Measurements from ENCODE around the gene CELSR1. TPM values are rescaled to one million over a fixed set of nuclear protein-coding genes. Genes with fewer than 3 reads are reported as not detected.
A peak's percentile ranks its signal among the peaks of the same experiment; 100 is the strongest.

Gene CELSR1
- total and polyA plus RNA-seq, 2 of the 13 experiments (the other 11 are each of a cell fraction or from before 2014, with no cell fraction given) = 0.78 to 1.8 TPM

DNA sequence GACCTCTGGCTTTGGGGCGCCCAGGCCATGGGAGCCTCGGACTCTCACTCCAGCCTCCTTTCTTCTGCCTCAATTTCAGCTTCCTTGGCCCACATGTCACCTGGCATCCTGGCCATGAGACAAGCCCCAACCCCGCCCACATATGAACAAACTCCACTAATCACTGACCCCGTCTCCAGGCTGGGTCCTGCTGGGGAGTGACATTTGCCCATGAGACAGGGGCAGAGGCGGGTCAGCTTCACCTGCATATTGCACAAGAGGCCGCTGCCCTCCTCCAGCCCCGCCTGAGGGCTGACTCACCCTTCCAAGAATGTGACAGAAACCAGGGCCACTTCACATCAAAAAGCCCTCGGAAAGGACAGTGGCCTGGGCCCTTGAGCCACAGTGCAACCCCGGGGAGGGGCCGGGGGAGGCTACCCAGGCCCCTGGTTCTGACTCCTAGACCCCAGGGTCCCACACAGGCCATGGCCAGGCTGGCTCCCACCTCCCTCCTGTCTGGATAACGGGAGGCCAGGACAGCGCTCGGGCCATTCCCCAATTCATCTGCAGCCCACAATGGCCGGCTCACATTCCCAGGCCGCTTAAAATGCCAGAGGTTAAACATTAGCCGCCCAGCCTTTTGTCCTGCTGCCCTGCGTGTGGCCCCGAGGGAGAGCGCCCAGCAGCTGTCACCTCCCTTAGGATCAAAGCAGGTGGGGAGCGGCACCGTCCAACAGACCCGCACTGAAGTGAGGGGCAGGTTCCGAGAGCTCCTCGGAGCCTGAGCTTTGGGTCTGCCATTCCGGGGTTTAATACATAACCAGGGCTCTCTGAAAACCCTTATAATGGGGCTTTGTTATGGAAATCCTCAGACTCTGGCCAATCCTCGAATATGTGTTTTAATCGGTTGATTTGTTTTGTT lies 159.6 kb downstream of the CELSR1 start (continued):
- TF ChIP-seq KLF16 (CRISPR knock-in tag; IDR thresholded peaks at IDR 0.05) = peak in 1 of 2 experiments; percentile 70; a peak in 1 of 4 replicates
- no peak for TF ChIP-seq ZNF546 (CRISPR knock-in tag; conservative IDR thresholded peaks at IDR 0.05)
- peak; percentile 80 for TF ChIP-seq PPARG (CRISPR knock-in tag; conservative IDR thresholded peaks at IDR 0.05)
- TF ChIP-seq CC2D1A (CRISPR knock-in tag; IDR thresholded peaks at IDR 0.05) = no peak
- no peak for TF ChIP-seq TMF1 (CRISPR knock-in tag; IDR thresholded peaks at IDR 0.05; ENCODE audit: low read depth)
- TF ChIP-seq ZNF333 (CRISPR knock-in tag; IDR thresholded peaks at IDR 0.05; ENCODE audit: borderline replicate concordance) = no peak
- peak; percentile 73 for TF ChIP-seq U2AF1 (optimal IDR thresholded peaks at IDR 0.05; ENCODE audit: low read depth, low read length)
- TF ChIP-seq ZNF382 (CRISPR knock-in tag; IDR thresholded peaks at IDR 0.05; ENCODE audit: borderline replicate concordance) = no peak
- peak; percentile 57; the same call in 1 of the 2 replicates for TF ChIP-seq KLF6 (CRISPR knock-in tag; IDR thresholded peaks at IDR 0.05)
- TF ChIP-seq ZNF234 (CRISPR knock-in tag; conservative IDR thresholded peaks at IDR 0.05) = no peak
- TF ChIP-seq ZFYVE20 (CRISPR knock-in tag; IDR thresholded peaks at IDR 0.05; ENCODE audit: borderline replicate concordance, low read depth) = no peak
- no peak for TF ChIP-seq CBFB (CRISPR knock-in tag; IDR thresholded peaks at IDR 0.05)
- peak; percentile 59 for TF ChIP-seq PITX1 (CRISPR knock-in tag; IDR thresholded peaks at IDR 0.05)
- no peak for TF ChIP-seq TRIM24 (CRISPR knock-in tag; IDR thresholded peaks at IDR 0.05)
- TF ChIP-seq ZNF777 (CRISPR knock-in tag; IDR thresholded peaks at IDR 0.05) = peak; percentile 73
- TF ChIP-seq ZNF776 (CRISPR knock-in tag; IDR thresholded peaks at IDR 0.05) = no peak
- TF ChIP-seq RAD21 (CRISPR knock-in tag; IDR thresholded peaks at IDR 0.05) = no peak; the same call in 1 of the 2 replicates
- TF ChIP-seq, protein P1, sequence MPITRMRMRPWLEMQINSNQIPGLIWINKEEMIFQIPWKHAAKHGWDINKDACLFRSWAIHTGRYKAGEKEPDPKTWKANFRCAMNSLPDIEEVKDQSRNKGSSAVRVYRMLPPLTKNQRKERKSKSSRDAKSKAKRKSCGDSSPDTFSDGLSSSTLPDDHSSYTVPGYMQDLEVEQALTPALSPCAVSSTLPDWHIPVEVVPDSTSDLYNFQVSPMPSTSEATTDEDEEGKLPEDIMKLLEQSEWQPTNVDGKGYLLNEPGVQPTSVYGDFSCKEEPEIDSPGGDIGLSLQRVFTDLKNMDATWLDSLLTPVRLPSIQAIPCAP (CRISPR knock-in tag; IDR thresholded peaks at IDR 0.05; ENCODE audit: low read depth) = no peak
- TF ChIP-seq MTF1 (CRISPR knock-in tag; IDR thresholded peaks at IDR 0.05) = no peak
- TF ChIP-seq, protein P2, sequence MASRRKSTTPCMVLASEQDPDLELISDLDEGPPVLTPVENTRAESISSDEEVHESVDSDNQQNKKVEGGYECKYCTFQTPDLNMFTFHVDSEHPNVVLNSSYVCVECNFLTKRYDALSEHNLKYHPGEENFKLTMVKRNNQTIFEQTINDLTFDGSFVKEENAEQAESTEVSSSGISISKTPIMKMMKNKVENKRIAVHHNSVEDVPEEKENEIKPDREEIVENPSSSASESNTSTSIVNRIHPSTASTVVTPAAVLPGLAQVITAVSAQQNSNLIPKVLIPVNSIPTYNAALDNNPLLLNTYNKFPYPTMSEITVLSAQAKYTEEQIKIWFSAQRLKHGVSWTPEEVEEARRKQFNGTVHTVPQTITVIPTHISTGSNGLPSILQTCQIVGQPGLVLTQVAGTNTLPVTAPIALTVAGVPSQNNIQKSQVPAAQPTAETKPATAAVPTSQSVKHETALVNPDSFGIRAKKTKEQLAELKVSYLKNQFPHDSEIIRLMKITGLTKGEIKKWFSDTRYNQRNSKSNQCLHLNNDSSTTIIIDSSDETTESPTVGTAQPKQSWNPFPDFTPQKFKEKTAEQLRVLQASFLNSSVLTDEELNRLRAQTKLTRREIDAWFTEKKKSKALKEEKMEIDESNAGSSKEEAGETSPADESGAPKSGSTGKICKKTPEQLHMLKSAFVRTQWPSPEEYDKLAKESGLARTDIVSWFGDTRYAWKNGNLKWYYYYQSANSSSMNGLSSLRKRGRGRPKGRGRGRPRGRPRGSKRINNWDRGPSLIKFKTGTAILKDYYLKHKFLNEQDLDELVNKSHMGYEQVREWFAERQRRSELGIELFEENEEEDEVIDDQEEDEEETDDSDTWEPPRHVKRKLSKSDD (CRISPR knock-in tag; IDR thresholded peaks at IDR 0.05; ENCODE audit: low read depth) = no peak; the same call in 1 of the 2 replicates
- TF ChIP-seq ADNP (CRISPR knock-in tag; IDR thresholded peaks at IDR 0.05) = no peak
- TF ChIP-seq, protein P3, sequence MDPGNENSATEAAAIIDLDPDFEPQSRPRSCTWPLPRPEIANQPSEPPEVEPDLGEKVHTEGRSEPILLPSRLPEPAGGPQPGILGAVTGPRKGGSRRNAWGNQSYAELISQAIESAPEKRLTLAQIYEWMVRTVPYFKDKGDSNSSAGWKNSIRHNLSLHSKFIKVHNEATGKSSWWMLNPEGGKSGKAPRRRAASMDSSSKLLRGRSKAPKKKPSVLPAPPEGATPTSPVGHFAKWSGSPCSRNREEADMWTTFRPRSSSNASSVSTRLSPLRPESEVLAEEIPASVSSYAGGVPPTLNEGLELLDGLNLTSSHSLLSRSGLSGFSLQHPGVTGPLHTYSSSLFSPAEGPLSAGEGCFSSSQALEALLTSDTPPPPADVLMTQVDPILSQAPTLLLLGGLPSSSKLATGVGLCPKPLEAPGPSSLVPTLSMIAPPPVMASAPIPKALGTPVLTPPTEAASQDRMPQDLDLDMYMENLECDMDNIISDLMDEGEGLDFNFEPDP (CRISPR knock-in tag; conservative IDR thresholded peaks at IDR 0.05) = no peak
- TF ChIP-seq ZNF781 (CRISPR knock-in tag; IDR thresholded peaks at IDR 0.05; ENCODE audit: borderline replicate concordance, not compliant biosample characterization) = no peak
- no peak; the same call in 1 of the 2 replicates for TF ChIP-seq ZNF619 (CRISPR knock-in tag; IDR thresholded peaks at IDR 0.05)
- no peak for TF ChIP-seq ZNF230 (CRISPR knock-in tag; IDR thresholded peaks at IDR 0.05)
- no peak for TF ChIP-seq ZBTB21 (CRISPR knock-in tag; IDR thresholded peaks at IDR 0.05)
- TF ChIP-seq ZNF558 (CRISPR knock-in tag; IDR thresholded peaks at IDR 0.05; ENCODE audit: borderline replicate concordance) = no peak
